HT1080 (cell line): Measurements from ENCODE around the gene ATP9B. TPM values are rescaled to one million over a fixed set of nuclear protein-coding genes. Genes with fewer than 3 reads are reported as not detected.

Experiments
- DNase-seq: peaks from one replicate; pipeline ENCODE4 v3.0.0-alpha.2; 2015; ENCODE audit warnings: low read depth
- total RNA-seq: library from RNA; depleted of rRNA; stranded (reverse); fragments of >200 nt; shearing (Covaris generic); gene quantifications from 2 replicates; pipeline ENCODE4 v1.2.3, GENCODE V29; 2014

Gene ATP9B
- total RNA-seq, 1 experiment from 2014 or later: 9.9 TPM

DNA sequence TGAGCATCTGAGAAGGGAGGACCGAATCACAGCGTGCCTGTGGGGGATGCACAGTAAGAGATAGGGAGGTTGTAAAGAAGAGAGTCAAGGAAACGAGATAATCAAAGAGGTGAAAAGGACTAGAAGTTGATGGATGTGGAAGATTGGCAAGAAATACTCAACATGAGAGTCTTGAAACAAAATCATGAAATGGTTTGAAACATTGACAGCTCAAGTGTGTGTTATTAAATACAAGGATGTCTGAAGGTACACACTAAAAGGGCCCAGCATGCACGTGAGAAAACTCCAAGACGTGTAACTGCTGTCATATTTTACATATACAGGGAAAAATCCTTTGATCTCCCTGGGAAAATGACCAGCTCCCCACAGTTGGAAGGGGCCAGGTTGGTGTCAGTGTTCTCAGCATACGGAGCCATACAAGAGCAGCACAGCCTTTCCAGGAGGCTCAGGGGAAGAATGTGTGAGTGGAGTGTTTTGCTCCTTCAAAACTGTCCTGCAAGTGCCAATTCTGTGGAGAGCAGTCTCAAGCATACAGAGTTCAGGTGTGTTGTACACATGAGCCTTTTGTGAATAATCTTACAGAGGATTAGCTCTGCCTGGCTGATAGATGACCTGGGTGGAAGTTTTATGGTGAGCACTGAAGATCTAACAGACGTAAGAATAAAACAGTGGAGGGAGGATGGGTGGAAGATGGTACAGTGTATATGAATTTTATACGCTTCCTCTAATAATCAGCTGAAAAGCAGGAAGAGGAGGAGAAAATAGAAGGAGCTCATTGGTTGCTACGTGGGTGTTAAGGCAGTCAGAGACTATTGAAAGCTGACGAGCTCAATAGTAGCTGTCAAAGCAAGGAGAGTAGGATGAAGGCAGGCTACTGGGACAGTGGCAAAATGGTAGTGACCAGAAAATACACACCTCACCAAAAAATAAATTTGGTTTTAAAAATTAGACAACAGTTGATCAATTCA lies 126.8 kb downstream of the ATP9B start:
- no peak for DNase-seq

DNA sequence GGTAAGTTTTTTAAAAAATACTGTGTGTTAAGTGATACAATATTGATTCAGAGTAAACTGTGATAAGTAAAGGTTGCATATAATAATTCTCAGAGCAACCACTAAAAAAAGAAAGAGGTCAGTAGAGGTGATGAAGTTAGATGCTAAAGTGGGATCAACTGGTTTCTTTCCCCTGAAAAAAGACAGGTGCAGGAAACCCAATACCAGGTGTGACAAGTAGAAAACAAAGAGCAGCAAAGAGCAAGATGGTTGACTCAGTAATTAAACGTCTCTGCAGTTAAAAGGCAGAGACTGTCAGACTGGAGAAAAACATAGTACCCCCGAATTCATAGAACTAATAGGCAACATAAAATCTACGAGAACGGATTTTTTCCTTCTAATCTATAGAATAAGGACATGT lies 128.3 kb downstream of the ATP9B start:
- no peak for DNase-seq

DNA sequence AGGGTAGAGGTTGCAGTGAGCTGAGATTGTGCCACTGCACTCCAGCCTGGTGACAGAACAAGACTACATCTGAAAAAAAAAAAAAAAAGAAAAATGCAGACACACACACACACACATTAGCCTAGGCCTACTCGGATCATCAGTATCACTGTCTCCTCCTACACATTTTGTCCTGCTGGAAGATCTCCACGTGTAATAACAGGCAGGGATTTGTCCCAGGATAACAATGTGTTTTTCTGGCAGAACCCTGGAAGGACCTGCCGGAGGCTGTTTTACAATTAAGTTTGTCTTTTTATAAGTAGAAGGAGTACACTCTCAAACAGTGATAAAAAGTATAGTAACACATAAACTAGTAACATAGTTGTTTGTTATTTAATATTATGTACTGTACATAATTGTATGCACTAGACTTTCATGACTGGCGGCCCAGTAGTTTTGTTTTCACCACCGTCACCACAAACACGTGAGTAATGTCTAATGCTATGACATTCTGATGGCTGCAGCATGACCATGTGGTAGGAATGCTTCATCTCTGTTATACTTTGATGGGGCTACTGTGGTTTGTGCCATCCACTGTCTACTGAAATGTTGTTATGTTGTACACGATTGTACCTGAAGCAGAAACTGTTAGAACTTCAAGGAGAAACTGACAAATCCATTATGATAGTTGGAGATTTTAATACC lies 130.6 kb downstream of the ATP9B start:
- DNase-seq: peak; percentile 37

DNA sequence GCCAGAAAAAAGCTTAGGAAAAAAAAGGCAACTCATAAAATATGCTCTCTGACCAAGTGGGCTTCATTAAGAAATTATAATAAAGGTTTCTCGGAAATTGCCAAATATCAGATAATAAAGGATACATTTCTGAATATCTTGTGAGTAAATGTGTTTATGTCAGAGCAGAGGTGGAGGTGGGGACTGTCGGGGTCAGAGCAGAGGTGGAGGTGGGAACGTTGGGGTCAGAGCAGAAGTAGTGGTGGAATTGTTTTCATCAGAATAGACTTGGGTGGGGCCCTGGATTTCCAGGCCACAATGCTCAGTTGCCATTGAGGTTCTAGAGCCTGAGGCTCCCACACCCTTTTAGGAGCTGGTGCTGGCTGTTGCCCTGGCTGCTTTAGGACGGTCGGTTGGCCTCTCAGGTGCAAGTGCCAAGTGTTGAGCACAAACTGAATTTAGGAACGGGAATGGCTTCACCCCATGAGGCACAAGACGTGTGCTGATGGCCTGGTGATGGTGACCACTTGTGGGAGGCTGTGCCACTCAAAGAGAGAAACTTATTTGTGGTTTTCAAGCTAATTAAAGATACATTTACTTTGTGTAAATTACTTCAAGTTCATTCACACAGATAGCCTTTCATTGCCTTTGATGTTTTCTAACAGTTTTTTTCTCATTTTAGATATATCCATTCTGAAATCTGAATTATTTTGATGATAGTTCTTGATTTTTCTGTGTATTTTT lies 131.5 kb downstream of the ATP9B start:
- peak; percentile 44 for DNase-seq

DNA sequence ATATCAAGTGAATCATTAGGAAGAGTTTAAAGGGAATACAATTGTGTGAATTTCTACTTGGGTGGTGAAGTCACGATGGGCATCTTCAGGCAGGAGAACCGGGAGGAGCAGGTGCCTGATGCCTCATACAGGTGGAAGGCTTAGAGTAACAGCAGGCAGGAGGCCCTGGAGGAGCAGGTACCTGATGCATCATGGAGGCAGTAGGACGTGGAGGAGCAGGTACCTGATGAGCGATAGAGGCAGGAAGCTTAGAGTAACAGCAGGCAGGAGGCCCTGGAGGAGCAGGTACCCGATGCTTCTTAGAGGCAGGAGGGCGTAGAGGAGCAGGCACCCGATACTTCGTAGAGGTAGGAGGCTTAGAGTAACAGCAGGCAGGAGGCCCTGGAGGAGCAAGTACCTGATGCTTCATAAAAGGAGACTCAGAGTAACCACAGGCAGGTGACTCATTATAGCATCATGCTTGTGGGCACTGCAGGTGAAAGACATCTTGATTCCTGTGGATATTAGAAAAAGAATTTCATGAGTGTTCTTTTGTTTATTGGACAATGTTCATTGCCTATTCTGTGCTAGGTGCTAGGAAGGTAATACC lies 133.9 kb downstream of the ATP9B start:
- peak; percentile 73 for DNase-seq

DNA sequence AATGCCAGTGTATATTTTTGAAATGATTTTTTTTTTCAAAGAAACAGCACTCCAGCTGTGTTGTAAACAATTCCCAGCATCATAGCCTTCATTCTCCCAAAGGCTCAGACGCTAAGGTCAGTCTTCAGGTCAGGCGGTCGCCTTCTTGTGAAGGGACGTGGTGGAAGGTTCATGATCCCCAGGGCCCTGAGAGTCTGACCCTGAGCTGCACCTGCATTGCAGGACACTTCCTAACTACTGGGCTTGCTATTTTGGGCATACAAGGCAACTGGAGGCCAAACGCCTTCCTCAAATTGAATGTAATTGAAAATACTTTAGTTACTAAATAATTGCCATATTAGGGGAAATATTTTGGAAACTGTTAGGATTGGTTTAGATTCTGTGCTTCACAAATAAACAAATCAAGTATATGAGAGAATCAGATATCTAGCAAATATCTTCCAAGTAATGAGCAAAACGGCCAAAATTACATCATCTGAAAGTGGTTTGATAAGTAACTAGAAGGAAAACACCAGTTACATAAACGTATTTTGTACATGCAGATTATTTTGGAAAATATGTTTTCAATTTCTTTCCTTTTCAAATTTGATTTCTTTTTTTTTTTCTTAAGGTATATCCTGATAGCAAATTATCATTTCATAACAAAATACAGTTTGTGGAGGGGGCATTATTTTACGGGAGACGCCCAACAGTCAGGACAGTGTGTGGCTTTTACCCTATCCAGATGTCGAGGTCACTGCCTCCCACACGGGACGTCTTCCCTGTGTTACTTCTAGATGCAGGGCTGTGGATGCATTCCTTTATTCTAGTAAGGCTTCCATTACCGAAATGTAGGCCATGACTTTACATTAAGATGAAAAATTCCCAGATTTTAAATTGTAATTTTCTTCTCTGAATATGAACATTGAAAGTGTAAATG lies 136.0 kb downstream of the ATP9B start:
- DNase-seq: no peak

DNA sequence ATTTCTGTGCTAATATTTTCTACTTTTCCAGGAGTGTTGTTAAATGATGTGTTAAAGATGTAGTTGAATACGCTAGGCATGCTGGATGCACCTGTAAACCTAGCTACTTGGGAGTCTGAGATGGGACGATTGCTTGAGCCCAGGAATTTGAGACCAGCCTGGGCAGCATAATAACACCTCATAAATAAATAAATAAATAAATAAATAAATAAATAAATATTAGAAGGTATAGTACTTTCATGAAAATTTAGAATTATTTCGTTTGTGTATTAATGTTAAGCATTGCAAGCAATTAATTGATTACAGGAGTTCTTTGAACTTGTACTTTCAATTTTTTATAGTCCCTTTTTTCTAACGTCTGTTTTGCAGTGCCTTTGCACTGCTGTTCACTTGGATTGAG lies 137.2 kb downstream of the ATP9B start:
- DNase-seq: no peak

DNA sequence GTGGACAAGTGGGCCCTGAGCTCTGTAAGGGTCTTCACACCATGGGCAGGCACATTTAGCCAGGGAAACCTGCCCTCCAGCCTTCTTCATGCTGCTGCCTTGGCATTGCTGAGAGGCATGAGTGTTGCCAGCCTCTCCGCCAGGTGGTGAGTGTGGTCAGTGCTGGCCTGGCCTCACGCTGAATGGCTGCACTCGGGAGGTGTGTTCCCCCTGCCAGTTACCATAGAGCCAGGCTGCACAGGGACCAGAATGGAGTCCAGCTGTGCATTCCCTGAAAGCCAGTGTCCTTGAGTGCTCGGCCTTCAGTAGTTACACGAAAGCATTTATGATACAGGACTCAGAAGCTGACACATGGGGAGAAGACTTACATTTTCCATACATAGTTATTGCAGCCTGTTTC lies 139.7 kb downstream of the ATP9B start:
- no peak for DNase-seq

DNA sequence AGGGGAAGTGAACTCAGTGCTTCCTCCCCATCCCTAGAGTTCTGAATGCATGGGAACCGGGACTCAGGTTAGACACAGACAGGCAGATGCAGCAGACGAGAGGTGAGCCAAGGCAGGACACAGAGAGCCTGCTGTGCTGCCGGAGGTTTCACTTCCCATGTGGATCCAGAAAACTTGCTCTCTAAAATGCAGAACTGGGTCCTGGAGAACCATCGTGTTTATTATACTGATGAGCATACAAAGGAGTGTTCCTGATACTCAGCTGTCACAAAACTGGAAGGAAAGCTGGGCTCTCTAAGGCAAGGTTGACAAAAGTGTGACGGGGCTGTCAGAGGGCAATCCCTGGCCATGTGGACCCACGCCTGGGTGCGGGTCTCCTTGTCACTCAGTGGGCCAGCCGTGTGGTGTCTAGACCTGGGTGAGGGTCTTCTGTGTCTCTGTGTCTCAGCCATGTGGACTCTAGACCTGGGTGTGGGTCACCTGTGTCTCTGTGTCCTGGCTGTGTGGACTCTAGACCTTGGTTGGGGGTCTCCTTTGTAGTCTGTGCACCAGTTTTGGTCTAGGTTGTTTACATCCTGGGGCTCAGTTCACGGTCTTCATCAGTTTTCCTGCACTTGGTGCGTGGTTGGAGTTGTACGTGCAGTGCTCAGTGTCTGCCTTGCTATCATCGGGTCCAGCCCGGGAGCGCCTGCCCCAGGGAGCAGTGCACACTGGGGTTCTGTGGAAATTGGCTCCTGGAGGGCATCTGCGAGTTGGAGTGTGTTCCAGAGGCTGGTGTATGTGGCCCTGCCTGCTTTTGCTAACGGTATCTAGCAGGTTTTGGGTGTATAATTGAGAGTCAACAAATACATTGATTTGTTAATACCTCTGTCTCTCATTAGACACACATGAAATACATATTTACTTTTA lies 141.1 kb downstream of the ATP9B start:
- DNase-seq: no peak

DNA sequence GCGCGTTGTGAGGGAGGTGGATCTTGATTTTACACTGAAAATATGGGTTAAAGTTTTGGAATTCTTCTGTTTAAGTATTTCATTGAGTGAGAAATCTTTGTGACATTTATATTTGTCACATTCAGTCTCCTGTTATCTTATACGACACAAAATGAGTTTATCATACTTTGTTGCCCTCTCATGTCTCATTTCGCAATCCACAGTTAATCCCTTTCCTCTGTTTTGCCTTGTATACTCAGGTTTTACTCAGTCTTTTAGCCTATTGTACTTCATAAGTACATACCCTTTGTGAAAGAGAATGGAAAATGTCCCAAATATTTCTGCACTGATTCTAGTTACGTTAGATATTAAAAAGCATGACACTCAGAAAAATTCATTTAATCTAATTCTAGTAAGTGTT lies 142.7 kb downstream of the ATP9B start:
- no peak for DNase-seq

DNA sequence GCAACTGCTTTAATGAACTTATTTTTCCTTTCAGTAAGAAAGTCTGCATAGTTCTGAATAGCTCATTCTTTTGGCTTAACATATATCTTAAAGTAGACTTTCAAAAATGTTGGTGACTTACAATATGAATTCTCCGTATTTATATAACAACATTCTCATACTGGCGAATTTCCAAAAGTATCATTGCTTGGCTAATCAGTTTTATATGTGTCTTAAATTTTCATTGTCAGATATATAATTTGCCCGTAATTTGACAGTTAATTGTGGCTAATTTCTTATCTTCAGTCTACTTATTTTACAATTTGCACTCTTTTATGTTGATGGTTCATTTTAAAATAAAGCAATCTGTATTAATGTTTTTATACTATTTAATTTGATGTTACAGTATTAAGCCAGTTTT lies 144.9 kb downstream of the ATP9B start:
- no peak for DNase-seq

DNA sequence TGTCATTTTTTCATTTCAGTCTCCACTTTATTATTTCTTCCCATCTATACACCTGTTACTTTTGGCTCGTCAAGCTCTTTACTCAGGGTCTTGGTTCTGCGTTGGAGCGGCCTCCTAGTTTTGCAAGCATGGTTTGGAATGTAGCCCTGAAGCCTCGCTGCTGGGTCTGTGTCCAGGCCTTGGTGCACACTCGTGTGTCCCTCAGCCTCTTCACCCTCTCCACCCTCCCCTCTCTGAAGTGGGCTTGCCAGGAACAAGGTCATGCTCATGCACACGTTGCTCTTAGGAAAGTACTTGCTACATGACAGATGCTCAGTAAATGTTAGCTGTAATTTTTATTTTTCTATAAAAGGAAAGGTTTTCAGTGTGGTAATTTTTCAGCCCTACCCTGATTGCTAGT lies 147.0 kb downstream of the ATP9B start:
- DNase-seq: no peak

DNA sequence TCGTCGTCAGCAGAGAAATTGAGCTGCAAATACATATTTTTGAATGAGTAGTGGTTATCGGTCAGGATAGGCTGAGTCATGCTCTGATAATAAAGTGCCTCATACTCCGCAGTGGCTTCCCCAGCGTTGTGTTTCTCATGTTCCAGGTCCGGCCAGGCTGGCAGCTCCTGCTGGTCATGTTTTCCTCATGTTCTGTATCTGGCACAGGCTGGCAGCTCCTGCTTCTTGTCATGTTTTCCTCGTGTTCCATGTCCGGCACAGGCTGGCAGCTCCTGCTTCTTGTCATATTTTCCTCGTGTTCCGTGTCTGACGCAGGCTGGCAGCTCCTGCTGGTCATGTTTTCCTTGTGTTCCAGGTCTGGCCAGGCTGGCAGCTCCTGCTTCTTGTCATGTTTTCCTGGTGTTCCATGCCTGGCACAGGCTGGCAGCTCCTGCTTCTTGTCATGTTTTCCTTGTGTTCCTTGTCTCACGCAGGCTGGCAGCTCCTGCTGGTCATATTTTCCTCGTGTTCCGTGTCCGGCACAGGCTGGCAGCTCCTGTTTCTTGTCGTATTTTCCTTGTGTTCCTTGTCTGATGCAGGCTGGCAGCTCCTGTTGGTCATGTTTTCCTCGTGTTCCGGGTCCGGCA lies 148.9 kb downstream of the ATP9B start:
- no peak for DNase-seq

DNA sequence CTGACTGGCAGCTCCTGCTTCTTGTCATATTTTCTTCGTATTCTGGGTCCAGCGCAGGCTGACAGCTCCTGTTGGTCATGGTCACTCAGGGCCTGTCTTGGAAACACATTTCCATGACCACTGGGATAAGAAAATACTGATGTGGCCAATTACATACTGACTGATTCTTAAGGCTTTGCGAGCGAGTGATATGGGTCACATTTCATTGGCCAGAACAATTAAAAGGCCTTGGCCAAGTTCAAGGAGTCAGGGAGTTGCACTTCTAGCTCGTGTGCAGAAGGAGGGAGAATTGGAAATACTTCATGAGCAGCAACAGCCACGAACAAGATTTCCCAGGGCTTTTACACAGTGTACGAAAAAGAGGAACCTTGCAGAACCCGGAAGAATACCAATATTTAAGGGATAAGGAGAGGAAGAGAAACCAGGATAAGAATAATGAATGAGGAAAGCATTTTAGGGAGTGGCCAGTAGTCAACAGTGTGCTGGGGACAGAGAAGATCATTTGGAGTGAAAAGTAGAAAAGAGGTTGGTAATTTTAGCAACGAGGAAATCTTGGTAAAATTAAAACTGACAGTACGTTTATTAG lies 149.5 kb downstream of the ATP9B start:
- DNase-seq: no peak

DNA sequence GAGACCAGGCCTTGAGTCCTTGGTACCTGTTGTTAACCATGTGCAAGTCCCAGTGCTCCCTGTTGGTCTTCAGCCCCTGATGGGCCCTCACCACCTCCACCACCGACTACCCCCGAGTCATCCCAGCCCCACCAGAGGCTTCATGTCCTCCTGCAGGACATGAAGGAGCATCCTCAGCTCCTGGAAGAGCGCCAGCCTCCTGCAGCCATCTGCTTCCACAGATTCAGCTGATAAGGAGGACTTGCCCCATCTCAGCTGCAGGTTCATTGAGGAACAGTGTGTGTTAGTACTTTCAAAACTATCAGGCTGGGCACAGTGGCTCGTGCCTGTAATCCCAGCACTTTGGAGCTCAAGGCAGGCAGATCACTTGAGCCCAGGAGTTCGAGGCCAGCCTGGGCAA lies 151.9 kb downstream of the ATP9B start:
- DNase-seq: no peak

DNA sequence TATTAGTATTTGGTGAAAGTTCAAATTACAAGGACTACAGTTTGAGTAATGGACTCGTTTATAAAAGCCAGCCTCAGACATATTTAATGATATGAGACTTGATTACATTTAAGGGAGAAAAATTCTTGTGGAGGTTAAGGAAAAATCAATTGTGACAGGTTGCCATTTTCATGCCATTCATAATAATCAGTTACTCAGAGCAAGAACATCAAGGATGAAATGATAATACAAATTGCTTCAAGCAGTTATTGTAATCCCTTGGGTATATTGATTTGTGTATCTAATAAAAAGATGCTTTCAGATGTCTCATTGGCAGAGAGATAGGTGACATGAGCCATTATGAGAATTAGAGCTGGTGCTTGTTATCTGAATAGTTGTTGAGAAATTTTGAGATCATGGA lies 153.6 kb downstream of the ATP9B start:
- no peak for DNase-seq

DNA sequence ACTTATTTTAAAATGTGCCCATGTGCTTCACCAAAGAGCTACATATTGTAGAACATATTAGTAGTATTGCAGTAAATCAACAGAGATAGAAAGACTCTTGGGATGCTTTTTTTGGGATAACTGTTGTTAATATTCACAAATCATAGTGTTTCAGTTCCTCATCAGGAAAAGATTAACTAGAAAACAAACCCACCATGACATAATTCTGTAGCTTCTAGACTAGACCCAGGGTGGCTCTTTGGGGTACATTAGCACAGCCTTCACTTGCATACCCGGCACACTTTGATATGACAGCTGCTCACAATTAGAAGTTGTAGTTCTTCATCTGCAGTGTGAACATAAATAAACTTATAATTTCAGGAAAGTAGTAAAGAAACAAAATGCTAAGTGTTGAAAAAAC lies 154.2 kb downstream of the ATP9B start:
- no peak for DNase-seq

DNA sequence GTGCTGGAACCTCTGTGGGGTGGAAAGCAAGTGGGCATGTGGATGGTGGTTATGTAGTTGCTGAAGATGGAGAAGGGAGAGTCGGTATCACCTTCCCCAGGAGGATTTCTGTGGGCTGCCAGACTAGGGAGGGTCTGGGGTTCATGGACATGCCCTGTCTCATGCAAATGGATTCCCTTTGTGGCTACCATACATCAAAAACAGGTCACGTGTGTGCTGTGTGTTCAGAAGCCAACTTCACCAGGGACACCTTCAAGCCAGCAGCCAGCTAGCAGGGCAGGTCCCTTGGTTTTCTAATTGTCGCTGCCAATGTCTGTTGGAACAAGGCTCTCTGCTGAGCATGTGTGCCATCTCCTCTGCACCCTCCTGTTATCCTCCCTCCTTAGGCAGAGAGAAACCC lies 155.2 kb downstream of the ATP9B start:
- no peak for DNase-seq

DNA sequence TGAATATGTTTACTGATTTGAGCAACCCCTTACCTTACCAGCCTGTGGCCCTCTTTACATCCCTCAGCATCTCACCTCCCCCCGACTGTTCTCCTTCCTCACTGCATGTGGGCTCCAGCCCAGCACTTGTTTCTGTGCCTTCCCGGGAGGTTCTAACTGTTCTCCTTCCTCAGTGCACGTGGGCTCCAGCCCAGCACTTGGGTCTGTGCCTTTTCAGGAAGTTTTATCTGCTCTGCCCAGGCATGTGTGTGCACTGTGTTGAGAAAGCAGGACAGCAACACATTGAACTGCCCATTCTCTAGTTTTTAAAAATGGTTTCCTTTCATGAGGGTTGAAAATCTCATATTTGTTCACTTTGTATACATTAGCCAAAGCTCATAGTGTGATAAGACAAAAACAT lies 158.4 kb downstream of the ATP9B start:
- DNase-seq: no peak
